Frontal cortex (tissue), 4 donors: ENCODE results near the gene ABCB6. TPM values are rescaled to one million over a fixed set of nuclear protein-coding genes. Genes with fewer than 3 reads are reported as not detected.

Experiments
- DNase-seq, 2 donors: peaks; one replicate each; pipeline ENCODE4 v3.0.0; 2012; ENCODE audit warnings: low spot score in 2 of 2
- FAIRE-seq: peaks from 2 replicates; lab custom pipeline; 2012; peaks lifted over from hg19 to GRCh38; lab: Jason Lieb, UNC
- total RNA-seq: library from RNA; depleted of rRNA; stranded (reverse); fragments of >200 nt; gene quantifications from one replicate; pipeline ENCODE4 v1.2.3, GENCODE V29; 2014
- donor health status: control.
- donor health status: control.
- donor health status: control.

ABCB6 gene
- total RNA-seq, 1 donor from 2014 or later = 28.1 TPM

- FAIRE-seq = no peak
- DNase-seq = no peak
Observed at GRCh38 chr2:219199470-219200211, 19.1 kb downstream of the ABCB6 start.

- DNase-seq = no peak
- no peak for FAIRE-seq
Observed at GRCh38 chr2:219198974-219199373, 19.8 kb downstream of the ABCB6 start.

GRCh38 chr2:219197388-219197787 lies 21.4 kb downstream of the ABCB6 start:
- FAIRE-seq = no peak
- no peak for DNase-seq

- no peak for DNase-seq
- no peak for FAIRE-seq
Observed at GRCh38 chr2:219186754-219187456, 31.9 kb downstream of the ABCB6 start.

- FAIRE-seq (no peak), DNase-seq (no peak)
Observed at GRCh38 chr2:219184121-219184520, 34.6 kb downstream of the ABCB6 start.

GRCh38 chr2:219183151-219183772 lies 35.5 kb downstream of the ABCB6 start:
- DNase-seq (no peak), FAIRE-seq (no peak)

- FAIRE-seq (no peak), DNase-seq (no peak)
Observed at GRCh38 chr2:219182331-219183150, 36.2 kb downstream of the ABCB6 start.

GRCh38 chr2:219181531-219181930 lies 37.2 kb downstream of the ABCB6 start:
- FAIRE-seq (no peak), DNase-seq (no peak)

GRCh38 chr2:219180961-219181360 lies 37.8 kb downstream of the ABCB6 start:
- DNase-seq (no peak), FAIRE-seq (no peak)

- FAIRE-seq (no peak), DNase-seq (no peak)
Observed at GRCh38 chr2:219179601-219180465, 38.9 kb downstream of the ABCB6 start.

GRCh38 chr2:219178377-219179175 lies 40.2 kb downstream of the ABCB6 start:
- FAIRE-seq (no peak), DNase-seq (peak in 1 of 2 donors; percentile 52)

- FAIRE-seq (no peak), DNase-seq (peak; percentile 95 to 97)
Observed at GRCh38 chr2:219177552-219178376, 41.0 kb downstream of the ABCB6 start, which contains the start of gene RETREG2. RETREG2 (plus strand) TSS chr2:219178275; CDS start chr2:219178353, 78 bp downstream.

- no peak for FAIRE-seq
- DNase-seq = peak; percentile 87 to 91
Observed at GRCh38 chr2:219176818-219177551, 41.8 kb downstream of the ABCB6 start, which contains the start of gene CNPPD1. CNPPD1 (minus strand) TSS chr2:219176925; CDS start chr2:219176828, 97 bp downstream.

GRCh38 chr2:219175928-219176817 lies 42.6 kb downstream of the ABCB6 start:
- DNase-seq (peak; percentile 46 to 47), FAIRE-seq (no peak)

GRCh38 chr2:219175486-219175885 lies 43.3 kb downstream of the ABCB6 start:
- no peak for DNase-seq

GRCh38 chr2:219174801-219175200 lies 44.0 kb downstream of the ABCB6 start:
- FAIRE-seq (no peak), DNase-seq (no peak)

More at GRCh38 chr2:219175486-219175885, 43.3 kb downstream of the ABCB6 start:
- FAIRE-seq = no peak
